CD4-positive, alpha-beta T cell (primary cell): Measurements from ENCODE around the gene SLC2A8. TPM values are rescaled to one million over a fixed set of nuclear protein-coding genes. Genes with fewer than 3 reads are reported as not detected.
A peak's percentile ranks its signal among the peaks of the same experiment; 100 is the strongest.

ENCODE experiments used
- ATAC-seq: fragments of 200-7000 bp; cut with Tn5 transposase; one replicate; pipeline ENCODE4 v1.10.0; 2022; ENCODE audit warnings: mild to moderate bottlenecking; ENCODE audit not compliant: poor library complexity
- CTCF ChIA-PET: fragments of 350-600 bp; sonication (Branson Sonifier 250); formaldehyde crosslinking; loops from one replicate; lab custom pipeline; 2021; ENCODE audit warnings: antibody characterized with exemption, inconsistent platforms; lab: Charles Lee
- POLR2A ChIA-PET: fragments of 350-600 bp; sonication (Branson Sonifier 250); formaldehyde crosslinking; loops from one replicate; lab custom pipeline; 2021; ENCODE audit warnings: antibody characterized with exemption, inconsistent platforms; lab: Charles Lee
- DNase-seq, 14 experiments: peaks; one replicate each; pipeline ENCODE4 v3.0.0-alpha.2; 2013 to 2020; ENCODE audit warnings: mixed read lengths in 2 of 14
- H3K27ac ChIP-seq, 2 donors: one replicate each; pipeline versions ENCODE4 v1.5.1 to v1.7.0; 2013; ENCODE audit warnings: low read length in 2 of 2, low read depth in 1 of 2, mild to moderate bottlenecking in 1 of 2
- H3K27me3 ChIP-seq, 2 experiments: 1 replicate in 1 of 2; 2 replicates in 1 of 2; pipeline versions ENCODE4 v1.6.1 to v1.7.0; 2013; ENCODE audit warnings: low read length in 2 of 2, control low read depth in 1 of 2, mild to moderate bottlenecking in 1 of 2, moderate library complexity in 1 of 2; ENCODE audit not compliant: insufficient read depth in 2 of 2, control insufficient read depth in 1 of 2
- H3K36me3 ChIP-seq: one replicate; pipeline ENCODE4 v1.6.1; 2013; ENCODE audit warnings: low read length, control low read depth; ENCODE audit not compliant: insufficient read depth
- H3K4me1 ChIP-seq: one replicate; pipeline ENCODE4 v1.6.1; 2013; ENCODE audit warnings: low read length, control low read depth; ENCODE audit not compliant: insufficient read depth
- H3K4me3 ChIP-seq: one replicate; pipeline ENCODE4 v1.5.1; 2013; ENCODE audit warnings: mild to moderate bottlenecking, low read length, moderate library complexity
- H3K9me3 ChIP-seq, 2 experiments: 1 replicate in 1 of 2; 2 replicates in 1 of 2; pipeline versions ENCODE4 v1.6.1 to v1.7.0; 2013; ENCODE audit warnings: low read length in 2 of 2, mild to moderate bottlenecking in 2 of 2, control low read depth in 1 of 2, moderate library complexity in 1 of 2; ENCODE audit not compliant: control insufficient read depth in 1 of 2, insufficient read depth in 1 of 2
- H3K27ac Mint-ChIP-seq: one replicate; pipeline ENCODE4 v1.8.0; 2020; ENCODE audit warnings: mixed read lengths
- H3K27me3 Mint-ChIP-seq: one replicate; pipeline ENCODE4 v1.8.0; 2021; ENCODE audit warnings: mixed read lengths
- H3K36me3 Mint-ChIP-seq: one replicate; pipeline ENCODE4 v1.8.0; 2021; ENCODE audit warnings: low read depth, mixed read lengths
- H3K4me1 Mint-ChIP-seq: one replicate; pipeline ENCODE4 v1.8.0; 2021; ENCODE audit warnings: low read depth, mixed read lengths
- H3K4me3 Mint-ChIP-seq: one replicate; pipeline ENCODE4 v1.8.0; 2020; ENCODE audit warnings: mild to moderate bottlenecking, mixed read lengths
- H3K9me3 Mint-ChIP-seq: one replicate; pipeline ENCODE4 v1.8.0; 2020; ENCODE audit warnings: mixed read lengths
- intact Hi-C, 2 experiments: fragments of 100-400 bp; cut with DNase I in 1 of 2; cut with micrococcal nuclease in 1 of 2; formaldehyde crosslinking; loops; one replicate each; pipeline versions ENCODE4 v1.15.1 to v1.9.0; 2023 to 2025; cut with DNase I, micrococcal nuclease
- total RNA-seq, 174 experiments: library from RNA in 2 of 174; stranded (reverse) in 2 of 174; gene quantifications; one replicate each; pipeline ENCODE4 v1.2.3 and lab custom pipeline; 2021 to 2026
- TF ChIP-seq, protein P1 (sequence below): fragments of 200-600 bp; IDR thresholded peaks from one replicate; pipeline ENCODE4 v1.8.0; 2022; ENCODE audit warnings: antibody characterized with exemption, mild to moderate bottlenecking

SLC2A8 gene
- total RNA-seq, 2 experiments from 2014 or later = 1.6 to 1.8 TPM

DNA sequence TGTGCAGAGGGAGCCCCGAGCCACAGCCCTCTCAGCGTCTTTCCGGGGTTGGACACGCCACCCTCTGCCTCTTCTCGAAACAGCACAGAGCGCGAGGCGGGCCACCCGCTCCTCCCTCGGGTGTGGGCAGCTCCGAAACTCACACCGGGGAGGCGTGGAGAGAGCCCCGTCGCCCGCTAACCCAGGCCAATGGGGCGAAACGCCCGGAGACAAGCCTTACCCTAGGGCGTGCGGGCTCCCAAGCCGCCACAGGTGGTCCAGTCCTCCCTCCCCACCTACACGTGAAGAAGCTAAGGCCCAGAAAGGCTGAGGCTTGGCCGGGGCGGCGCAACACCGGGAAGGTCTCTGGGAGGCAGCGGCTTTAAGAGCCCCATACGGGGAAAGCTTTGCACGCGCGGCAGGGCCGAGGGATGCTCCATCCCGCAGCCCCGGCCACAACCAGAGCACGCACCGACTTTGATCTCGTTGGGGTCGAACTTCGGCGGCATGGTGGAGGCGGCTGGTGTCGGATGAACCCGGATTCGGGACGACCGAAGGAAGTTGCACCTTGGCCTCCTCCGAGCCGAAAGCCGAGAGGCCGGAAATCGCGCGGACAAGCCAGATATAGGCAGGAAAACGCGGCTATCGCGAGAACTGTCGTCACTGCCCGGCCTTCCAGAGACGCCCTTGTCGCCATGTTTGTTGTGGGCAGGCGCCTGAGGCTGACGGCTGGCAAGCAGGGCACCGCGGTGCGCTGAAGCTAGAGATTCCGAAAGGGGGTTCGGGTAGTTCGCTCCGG is 54.0 kb downstream of the SLC2A8 start, which contains the start of the genes LRSAM1 and RPL12:
LRSAM1 (plus strand) TSS at position 681 of the 778 bp plus-strand sequence. CDS start 3,018 bp downstream, outside the sequence.
RPL12 (minus strand) TSS at position 577 of the 778 bp plus-strand sequence; CDS start at position 488, 89 bp downstream.
- H3K27ac Mint-ChIP-seq = peak within 1 kb of the TSS; percentile 99
- intact Hi-C loops = loop anchor here (1.0 to 10.0 kb wide), 8 partner anchors 26 to 1431 kb away; partner anchors contain the start of genes ZNF79 (in 2 of the 2), KYAT1 (in 1 of the 2), LRRC8A (in 1 of the 2) and ST6GALNAC4 (in 1 of the 2)
- CTCF ChIA-PET = interaction anchor here (1.0 to 2.3 kb wide), 5 partner anchors 13 to 236 kb away, joined by 3 to 8 read pairs (median 4); partner anchors contain the start of genes SLC2A8 and ZNF79
- no peaks in the 10 kb centered on the region for H3K27me3 ChIP-seq
- DNase-seq (peak; percentile 97 to 100 (median 99)), ATAC-seq (peak; percentile 84)
- H3K36me3 Mint-ChIP-seq = peaks cover 69% of the 10 kb centered on the region
- peak within 1 kb of the TSS; percentile 89 for H3K4me3 ChIP-seq
- POLR2A ChIA-PET = interaction anchor here (0.6 to 3.1 kb wide), 31 partner anchors 9 to 799 kb away, joined by 3 to 31 read pairs (median 4); partner anchors contain the start of genes CDK9, ENG, FPGS and PTRH1
- H3K9me3 ChIP-seq = no peaks in the 10 kb centered on the region
- peaks cover 40% of the 10 kb centered on the region for H3K4me1 Mint-ChIP-seq
- peaks cover 43% of the 10 kb centered on the region for H3K36me3 ChIP-seq
- H3K4me3 Mint-ChIP-seq = peak within 1 kb of the TSS; percentile 99
- peak within 1 kb of the TSS; percentile 74 to 92 for H3K27ac ChIP-seq
- peaks cover 41% of the 10 kb centered on the region for H3K4me1 ChIP-seq
- TF ChIP-seq, protein P1, sequence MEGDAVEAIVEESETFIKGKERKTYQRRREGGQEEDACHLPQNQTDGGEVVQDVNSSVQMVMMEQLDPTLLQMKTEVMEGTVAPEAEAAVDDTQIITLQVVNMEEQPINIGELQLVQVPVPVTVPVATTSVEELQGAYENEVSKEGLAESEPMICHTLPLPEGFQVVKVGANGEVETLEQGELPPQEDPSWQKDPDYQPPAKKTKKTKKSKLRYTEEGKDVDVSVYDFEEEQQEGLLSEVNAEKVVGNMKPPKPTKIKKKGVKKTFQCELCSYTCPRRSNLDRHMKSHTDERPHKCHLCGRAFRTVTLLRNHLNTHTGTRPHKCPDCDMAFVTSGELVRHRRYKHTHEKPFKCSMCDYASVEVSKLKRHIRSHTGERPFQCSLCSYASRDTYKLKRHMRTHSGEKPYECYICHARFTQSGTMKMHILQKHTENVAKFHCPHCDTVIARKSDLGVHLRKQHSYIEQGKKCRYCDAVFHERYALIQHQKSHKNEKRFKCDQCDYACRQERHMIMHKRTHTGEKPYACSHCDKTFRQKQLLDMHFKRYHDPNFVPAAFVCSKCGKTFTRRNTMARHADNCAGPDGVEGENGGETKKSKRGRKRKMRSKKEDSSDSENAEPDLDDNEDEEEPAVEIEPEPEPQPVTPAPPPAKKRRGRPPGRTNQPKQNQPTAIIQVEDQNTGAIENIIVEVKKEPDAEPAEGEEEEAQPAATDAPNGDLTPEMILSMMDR = no peak
- no peaks in the 10 kb centered on the region for H3K9me3 Mint-ChIP-seq
- H3K27me3 Mint-ChIP-seq = no peaks in the 10 kb centered on the region

DNA sequence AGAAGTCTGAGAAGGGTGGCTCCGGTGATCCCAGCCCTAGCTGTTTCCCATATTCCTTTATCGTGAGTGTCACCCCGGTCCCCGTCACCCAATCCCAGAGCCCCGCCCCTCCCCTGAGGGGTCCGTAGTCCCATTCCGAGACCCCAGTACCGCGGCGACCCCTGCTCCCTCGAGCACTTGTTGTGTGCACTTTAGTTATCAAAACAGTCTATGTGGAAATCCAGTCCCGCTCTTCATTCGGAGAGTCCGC is 54.6 kb downstream of the SLC2A8 start:
- no peak for DNase-seq
- ChIA-PET CTCF (interaction anchor here (1.0 to 2.3 kb wide), 4 partner anchors 27 to 237 kb away, joined by 3 to 8 read pairs (median 4); partner anchors contain the start of genes SLC2A8 and ZNF79), POLR2A (interaction anchor here (0.6 to 3.1 kb wide), 23 partner anchors 9 to 621 kb away, joined by 3 to 31 read pairs (median 4); partner anchors contain the start of genes CDK9, ENG, PTRH1 and SLC2A8)
- Histone ChIP-seq H3K36me3 (peaks cover 38% of the 10 kb centered on the region), H3K27ac (peak overlapping the region; percentile 74 to 92), H3K27me3 (no peaks in the 10 kb centered on the region), H3K4me1 (peaks cover 41% of the 10 kb centered on the region), H3K9me3 (no peaks in the 10 kb centered on the region), H3K4me3 (peak overlapping the region; percentile 89)
- Mint-ChIP-seq H3K36me3 (peaks cover 64% of the 10 kb centered on the region), H3K27ac (peak overlapping the region; percentile 99), H3K4me3 (peak overlapping the region; percentile 99), H3K27me3 (no peaks in the 10 kb centered on the region), H3K4me1 (peaks cover 40% of the 10 kb centered on the region), H3K9me3 (no peaks in the 10 kb centered on the region)
- intact Hi-C loops = loop anchor here (1.0 to 10.0 kb wide), 8 partner anchors 27 to 1431 kb away; partner anchors contain the start of genes ZNF79 (in 2 of the 2), KYAT1 (in 1 of the 2), LRRC8A (in 1 of the 2) and ST6GALNAC4 (in 1 of the 2)
- no peak for ATAC-seq
- TF ChIP-seq, protein P1 = no peak
